HG02642 (cell line): ENCODE results near the gene EIF2S1.
A peak's percentile ranks its signal among the peaks of the same experiment; 100 is the strongest.
"Not testable (repeated sequence)": the region's sequence is repeated elsewhere in the genome, so short reads cannot be mapped to it uniquely, and the experiment has no call there.

Source experiments
- ATAC-seq: cut with Tn5 transposase; IDR thresholded peaks from one replicate; pipeline ENCODE4 v1.9.1; 2021; ENCODE audit warnings: mild to moderate bottlenecking; ENCODE audit not compliant: unreplicated experiment, poor library complexity

The EIF2S1 gene

DNA sequence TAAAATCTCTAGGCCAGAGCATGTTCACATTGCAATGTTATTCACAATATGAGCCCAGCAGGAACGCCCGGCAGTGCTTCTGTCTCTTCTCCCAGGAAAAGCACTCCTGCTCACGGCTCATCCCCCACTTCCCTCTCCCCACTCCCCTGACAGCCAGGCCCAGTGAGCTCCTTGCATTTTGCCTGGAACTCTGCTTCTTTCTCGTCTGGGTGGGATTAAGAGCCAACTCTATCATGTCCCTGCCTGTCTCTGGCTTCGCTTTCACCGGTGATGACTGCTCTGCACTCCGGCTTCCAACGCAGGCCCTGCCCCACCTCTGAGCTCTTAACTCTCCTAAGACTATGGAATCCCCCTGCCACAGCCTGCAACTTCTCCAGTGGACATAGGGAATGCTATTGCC is 49.3 kb downstream of the EIF2S1 start:
- ATAC-seq = no peak

DNA sequence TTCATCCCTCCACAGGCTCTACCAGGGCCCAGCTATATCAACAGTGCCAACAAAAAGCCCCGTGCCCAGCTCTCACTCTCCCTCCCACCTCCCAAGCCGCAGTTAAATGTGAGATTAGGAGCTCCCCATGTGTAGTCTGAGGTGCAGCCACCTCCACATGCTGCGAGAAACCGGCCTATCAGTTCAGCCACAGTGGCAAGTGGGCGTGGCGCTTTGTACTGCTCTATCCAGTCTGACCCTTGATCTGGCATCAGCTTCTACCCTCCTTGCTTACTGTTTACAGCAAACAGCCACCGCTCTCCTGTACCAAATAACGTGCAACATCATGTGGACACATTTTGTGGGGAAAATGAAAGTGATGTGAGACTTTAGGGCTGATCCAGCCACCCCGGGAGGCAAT is 50.2 kb downstream of the EIF2S1 start:
- ATAC-seq = no peak

DNA sequence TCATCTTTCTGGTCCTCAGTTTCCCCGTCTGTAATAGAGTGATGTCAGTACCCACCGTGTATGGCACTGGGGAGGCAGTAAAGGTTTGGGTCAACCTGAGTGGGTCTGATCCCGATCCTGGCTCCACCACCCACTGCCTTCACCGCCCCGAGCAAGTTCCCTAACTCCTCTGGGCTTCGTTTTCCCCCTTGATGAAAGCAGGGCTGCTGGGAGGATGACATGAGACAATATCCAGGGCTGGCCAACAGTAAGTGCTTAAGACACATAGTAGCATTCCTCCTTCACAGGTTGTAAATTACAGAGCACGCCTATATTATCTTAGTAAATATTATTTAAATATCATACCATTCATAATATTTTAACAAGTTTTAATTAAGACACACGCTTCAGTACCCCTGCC is 51.2 kb downstream of the EIF2S1 start:
- ATAC-seq = no peak

DNA sequence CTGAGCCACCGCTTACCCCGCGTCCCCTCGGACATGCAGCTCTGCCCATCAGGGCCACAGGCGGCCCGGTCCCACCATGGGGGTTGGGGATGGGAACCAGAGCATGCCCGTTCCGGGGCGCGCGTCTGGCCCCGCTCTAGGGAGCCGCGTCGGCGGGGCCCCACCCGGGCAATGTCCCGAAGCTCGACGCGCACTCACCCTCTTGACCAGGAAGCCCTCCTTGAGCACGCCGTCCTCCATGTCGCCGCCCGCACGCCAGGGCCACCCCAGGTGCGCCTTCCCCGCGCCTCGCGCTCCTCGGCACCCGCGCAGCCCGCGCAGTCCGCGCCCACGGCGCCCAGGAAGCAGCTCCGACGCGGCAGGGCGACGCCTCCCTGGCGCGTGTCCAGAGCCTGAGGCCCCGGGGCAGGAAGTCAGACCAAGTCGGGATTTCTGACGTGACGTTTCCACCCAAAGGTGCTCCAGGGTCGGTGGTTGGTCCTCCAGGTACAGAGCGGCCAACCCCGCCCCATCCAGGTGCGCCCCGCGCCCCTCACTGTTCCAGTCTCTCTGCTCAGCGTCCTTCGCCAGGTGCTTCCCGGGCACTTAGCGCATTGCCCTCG is 51.8 kb downstream of the EIF2S1 start, which contains the start of gene PLEK2:
PLEK2 (minus strand) TSS at position 346 of the 602 bp plus-strand sequence; CDS start at position 240, 106 bp downstream.
- ATAC-seq = no peak

DNA sequence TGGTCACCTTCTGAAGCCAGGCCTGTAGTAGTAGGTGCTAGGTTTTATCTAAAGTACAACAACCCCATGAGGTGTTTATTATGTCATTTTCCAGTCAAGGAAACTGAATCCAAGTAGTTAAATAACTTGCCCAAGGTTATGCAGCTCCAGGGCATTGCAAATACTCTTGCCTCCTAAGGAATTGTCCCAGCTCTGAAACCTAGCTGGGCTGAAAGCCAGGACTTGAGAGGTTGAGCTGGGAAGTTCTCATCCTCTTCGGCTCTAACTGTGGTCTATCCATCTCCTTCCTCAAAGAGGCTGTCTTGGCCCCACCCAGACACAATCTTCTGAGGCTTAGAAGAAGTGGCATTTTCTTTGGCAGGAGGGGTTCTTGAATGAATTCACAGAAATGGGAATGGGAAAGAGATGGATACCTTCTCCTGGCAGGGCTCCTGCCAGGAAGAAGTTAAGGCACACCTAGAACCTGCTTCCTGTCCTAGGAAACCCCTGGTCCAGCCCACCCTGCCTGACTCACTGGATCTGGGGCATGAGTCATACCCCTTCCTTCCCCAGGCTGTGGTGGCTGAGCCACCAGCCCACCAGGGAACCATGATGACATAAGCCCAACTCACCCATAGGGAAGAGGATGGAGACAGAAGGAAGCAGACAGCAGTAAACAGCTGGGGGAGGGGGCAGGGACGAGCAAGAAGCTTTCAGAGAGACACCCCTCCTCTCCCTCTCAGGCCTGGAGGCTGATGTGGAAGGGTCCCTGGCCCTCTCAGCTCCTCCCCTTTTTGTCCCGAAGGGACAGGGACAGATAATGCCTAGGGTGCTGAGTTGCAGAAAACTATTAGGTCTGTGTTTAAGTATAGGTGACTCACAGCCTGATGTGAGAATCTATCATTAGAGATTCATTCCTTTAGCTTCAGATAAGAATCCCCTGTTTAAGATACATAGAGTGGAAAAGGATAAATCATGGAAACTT is 54.0 kb downstream of the EIF2S1 start:
- ATAC-seq = no peak

DNA sequence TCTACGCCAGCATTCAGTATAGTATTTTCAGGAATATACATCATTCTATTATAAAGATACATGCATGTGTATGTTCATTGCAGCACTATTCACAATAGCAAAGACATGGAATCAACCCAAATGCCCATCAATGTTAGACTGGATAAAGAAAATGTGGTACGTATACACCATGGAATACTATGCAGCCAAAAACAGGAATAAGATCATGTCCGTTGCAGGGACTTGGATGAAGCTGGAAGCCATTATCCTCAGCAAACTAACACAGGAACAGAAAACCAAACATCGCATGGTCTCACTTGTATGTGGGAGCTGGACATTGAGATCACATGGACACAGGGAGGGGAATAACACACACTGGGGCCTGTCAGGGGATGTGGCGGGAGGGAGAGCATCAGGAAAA is 55.5 kb downstream of the EIF2S1 start:
- ATAC-seq = not testable (repeated sequence)

DNA sequence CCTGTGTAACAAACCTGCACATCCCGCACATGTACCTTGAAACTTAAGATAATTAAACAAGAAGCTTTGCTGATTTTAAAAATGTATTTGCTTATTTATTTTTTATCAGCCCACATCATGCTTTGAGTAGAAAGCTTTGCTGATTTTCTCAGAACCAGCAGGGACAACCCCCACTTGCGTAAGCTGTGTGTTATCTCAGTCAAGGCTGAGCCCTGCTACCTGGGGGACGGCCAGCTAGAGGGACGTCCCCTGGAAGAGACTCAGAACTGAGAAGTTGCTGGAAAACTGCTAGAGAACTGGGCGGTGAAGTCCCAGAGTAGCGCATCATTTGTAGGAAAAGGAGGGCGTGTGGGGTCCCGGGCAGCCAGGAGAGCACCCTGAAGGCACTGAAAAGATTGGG is 56.0 kb downstream of the EIF2S1 start:
- no peak for ATAC-seq

DNA sequence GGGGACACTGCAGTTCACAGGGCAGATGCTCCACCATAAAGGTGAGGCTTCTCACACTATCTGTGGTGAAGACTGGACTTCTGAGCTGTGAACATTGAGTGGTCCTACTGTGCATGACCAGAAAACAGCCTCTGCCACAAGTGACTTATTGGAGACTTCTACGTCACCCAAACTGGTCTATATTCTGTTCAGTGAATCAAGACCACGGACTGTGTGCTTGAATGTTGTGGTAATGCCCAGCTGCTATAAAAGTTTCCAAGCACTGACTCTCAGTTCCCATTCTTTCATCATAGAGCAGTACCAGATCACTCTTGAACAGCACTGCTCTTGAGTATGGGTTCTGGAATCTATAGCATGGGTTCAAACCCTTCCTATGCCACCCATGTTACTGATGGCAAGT is 56.7 kb downstream of the EIF2S1 start:
- ATAC-seq = no peak

DNA sequence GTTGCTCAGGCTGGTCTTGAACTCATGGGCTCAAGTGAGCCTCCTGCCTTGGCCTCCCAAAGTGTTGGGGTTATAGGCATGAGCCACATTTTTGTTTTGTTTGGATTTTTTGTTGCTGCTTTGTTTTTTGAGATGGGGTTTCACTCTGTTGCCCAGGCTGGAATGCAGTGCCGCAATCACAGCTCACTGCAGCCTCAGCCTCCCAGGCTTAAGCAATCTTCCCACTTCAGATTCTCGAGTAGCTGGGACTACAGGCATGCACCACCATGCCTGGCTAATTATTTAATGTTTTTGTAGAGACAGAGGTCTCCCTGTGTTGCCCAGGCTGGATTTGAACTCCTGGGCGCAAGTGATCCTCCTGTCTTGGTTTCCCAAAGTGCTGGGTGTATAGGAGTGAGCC is 57.5 kb downstream of the EIF2S1 start:
- ATAC-seq = no peak

DNA sequence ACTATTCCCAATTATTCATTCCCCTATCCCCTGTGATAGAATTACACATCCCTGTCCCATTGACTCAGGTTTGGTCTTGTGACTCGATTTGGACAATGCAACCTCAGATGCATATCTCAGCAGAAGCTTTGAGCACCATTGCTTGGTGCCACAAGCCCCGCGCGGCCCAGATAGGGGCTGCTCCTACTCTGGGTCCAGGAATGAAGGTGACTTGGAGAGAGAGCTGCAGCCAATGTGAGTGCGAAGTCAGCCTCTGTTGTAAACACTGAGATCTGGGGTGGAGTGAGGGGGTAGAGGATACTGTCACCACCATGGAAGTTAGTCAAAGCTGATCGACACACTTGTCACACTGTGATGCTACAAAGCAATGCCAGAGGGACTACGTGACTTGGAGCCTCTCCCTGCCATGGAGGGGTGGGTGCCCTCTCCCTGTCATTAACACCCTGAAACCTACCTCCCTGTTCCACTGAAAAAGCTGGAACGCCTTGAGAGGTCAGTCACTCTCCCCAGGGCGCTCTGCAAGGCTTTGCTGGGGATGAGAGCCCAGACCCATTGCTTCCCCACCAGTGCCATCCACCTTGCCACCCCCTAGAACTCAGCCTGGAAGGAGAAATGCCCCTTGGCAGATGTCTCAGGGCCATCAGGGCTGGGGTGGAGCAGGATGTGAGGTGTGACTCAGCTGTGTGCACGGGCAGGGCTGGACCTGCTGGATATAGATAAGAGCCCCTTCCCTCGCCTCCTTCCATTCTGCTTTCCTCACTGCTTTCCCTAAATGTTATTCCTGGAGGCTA is 58.5 kb downstream of the EIF2S1 start:
- no peak for ATAC-seq

DNA sequence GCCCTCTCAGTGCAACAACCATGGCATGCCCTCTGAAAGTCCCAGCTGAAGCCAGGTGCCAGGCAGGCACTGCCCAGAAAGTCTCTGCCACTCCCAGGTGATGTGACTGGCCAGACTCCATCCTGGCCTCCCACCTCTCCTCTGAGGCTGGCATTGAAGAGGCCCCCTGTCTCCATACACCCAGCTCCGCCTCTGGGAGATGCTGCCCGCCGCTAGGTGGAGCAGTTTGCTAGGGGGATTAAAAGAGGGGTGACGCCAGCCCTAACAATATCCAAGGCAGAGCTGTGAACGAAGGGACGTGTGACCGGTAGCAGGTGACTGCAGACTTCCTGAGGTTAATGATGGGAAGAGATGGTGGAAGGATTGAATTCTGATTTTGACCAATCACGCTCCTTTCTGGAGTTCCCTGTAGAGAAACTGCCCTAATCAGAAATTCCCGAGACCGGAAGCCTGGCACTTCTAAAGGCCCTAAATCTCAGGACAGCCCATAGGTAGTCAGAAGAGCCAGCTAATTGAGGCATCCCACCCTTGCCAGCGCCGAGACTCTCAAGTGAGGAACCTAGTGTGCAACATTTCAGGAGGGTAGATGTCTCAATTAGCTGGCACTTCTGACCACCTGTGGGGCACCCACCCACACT is 60.1 kb downstream of the EIF2S1 start:
- ATAC-seq = no peak

DNA sequence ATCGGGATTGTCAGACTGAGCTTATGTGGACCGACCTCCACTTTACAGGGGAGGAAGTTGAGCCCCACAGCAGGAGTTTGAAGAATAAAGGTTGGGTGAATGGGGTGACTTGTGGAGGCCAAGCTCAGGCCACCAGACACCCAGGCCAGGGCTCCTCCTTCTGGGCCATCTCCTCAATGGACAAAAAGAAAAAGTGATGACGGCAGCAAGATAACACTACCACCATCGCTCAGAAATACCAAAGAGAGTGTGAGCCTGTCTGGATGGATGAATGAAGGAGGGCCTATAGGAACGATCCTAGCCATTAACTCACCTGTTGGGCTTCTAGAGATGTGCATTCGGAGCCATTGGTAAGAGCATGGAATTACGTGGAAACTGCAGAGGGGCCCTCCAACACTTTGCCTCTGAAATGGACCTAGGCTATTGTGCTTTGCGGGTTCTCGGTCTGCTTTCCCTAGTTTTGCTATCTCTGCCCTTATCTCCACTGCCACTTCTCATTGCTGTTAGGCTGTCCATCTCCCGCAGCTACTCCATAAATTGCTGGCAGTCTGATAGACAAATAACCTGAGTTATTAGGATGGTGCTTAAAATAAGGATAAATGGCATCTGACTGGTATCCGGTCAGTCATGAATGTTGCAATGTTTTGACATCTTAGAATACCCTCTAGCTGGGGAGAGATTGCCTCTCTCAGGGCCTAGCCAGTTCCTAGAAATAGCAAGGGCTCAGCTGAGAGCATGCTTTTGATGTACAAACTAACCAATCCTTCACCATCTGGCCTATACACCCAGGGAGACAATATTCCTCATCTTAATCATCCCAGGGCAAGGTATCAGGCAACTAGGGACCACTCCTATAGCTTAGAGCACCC is 61.5 kb downstream of the EIF2S1 start:
- ATAC-seq = no peak

DNA sequence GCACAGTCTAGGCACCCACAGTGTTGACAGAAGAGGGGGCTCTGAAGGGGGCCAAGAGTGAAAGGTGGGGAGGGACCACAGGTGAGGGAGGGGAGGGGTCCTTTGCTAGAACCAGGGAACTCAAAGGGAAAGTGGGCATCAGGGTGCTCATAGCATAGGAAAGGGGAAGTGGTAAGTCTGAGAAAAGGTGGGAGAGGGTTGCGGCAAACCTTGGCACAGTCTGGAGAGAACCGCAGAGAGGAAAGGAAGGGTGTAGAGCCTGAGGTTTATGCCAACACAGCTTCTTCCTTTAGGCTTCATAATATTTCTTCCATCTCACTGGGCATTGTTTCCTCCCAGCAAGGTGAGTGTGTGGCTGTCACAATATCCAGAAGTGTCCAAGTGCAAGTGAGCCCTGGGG is 63.3 kb downstream of the EIF2S1 start:
- no peak for ATAC-seq

DNA sequence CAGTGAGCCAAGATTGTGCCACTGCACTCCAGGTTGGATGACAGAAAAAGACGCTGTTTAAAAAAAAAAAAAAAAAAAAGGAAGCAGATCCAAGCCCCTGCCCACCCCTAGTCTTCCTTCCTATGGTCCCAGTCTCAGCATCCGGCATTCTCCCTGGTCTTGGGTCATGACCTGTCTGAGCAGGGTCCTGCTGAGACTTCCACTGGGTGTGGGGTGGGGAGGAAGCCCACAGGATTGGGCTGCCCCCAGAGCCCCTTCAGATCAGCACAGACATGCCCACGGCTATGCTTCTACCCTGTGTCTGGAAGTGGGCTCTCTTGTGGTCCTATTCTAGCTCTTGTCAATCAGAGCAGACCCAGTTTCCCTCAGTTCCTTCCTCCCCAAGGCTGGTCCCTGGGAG is 64.4 kb downstream of the EIF2S1 start:
- ATAC-seq = no peak

DNA sequence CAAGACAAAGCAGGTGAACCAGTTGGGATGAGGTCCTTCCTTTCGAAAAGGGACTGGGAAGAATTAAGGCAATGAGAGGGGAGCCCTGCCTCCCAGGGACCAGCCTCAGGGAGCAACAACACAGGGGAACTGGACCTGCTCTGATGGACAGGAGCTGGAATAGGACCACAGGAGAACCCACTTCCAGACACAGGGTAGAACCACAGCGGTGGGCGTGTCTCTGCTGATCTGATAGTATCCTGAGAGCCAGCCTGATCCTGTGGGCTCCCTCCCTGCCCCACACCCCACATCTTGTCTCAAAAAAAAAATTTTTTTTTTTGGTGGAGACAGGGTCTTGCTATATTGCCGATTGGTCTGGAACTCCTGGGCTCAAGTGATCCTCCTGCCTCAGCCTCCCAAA is 65.5 kb downstream of the EIF2S1 start:
- no peak for ATAC-seq

DNA sequence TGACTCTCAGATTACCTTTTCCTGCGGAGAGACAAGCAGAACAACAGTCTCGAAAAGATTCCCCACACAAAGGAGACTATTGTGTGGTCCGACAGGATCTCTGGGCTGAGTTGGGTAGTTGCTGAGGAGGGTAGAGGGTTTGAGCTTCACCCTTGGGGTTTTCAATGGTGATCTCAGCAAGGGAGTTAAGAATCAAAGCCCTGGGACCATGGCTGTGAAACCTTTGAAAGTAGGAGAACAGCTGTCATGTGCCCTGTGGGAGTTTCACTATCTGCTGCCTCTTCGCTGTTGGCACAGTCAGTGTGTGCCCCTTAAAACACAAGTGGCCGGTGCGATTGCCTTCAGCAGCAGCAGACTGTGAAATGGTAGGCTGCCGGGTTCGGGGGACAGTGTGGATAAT is 66.0 kb downstream of the EIF2S1 start:
- ATAC-seq = no peak

DNA sequence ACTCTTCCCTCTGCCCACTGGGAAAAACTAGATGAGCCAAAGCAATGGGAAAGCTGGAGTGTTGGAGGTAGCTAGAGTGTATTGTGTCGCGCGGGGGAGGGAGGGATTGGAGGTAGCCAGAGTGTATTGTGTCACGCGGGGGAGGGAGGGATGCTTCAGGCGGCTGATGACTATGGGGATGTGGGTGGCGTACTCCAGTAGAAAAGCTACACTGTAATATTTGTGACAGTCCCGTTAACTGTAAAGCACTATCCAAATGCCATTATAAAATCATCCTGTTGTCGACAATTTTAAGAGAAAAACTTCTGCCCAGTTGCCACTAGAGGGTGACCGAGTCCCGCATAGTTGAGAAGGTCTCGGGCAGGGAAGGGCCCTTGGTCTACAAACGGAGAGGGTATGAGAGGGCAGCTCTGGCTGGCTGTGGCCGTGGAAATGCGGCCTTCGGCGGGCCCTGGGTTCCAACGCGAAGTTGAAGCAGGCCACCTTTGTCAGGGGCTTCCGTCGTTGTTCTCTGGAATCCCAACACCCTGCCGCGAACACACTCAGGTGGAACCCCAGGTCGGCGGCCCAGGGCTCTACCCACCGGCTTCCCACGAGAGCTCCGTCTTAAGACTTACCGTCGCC is 67.0 kb downstream of the EIF2S1 start:
- peak; percentile 73 for ATAC-seq

DNA sequence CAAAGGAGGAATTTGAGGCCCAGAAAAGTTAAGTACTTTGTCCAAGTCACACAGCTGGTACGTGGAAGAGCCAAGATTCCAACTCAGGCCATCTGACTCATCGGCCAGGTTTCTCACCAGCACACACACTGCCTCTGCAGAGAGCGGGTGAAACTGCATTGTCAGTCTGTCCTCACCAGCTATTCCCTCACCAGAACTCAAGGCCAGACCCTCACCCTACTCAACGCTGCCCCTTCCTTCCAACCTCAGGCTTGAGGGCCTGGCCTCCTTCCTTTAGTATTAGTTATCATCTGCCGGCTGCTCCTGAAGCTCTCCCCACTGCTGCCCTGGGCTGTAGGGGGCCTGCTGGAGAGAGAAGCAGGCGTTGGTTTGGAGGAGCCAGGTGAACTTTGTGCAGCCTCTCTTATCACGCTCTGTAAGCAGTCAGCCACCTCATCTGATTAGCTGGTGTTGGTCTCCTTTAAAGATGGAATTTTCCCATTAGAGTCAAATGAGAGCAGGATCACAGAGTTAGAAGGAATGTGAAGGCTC is 68.4 kb downstream of the EIF2S1 start:
- no peak for ATAC-seq
